ENCODE results near the gene SLC39A5.

The SLC39A5 gene

DNA sequence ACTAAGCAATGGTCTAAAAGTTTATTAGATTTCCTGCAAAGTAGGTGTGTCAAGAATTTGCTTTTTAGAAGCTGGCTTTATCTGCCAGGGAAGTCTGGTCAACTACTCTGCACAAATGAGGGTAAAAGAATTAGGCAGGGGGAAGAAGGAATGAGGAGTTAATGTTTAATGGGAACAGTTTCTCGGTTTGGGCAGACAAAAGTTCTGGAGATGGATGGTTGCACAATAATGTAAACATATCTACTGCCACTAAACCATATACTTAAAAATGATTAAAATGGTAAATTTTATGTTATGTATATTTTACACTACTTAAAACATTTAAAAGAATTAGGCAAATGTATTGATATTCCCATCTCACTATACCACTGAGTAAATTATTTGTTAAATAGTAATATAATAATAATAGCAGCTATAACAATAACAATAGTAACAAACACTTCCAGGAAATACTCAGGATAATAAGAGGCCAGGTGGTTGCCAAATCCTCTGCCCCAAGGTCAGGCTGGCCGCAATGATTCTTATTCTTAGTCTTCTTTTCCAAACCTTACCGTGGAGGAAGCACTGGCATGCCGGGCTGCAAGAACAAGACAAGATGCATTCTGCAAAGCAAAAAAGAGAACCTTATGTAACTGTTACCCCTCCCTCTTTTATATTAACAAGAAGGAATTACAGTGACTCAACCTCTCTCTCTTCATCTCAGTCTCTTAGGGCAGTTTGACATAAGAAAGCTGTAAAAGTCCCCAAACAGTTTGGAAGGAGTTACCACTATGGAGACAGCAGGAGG lies 56.4 kb downstream of the SLC39A5 start:
- no peak for DNase-seq (ENCODE audit: low read depth)

More for the DNA sequence above, 56.4 kb downstream of the SLC39A5 start:
- H3K4me3 ChIP-seq (ENCODE audit: control insufficient read depth, low read depth, low read length): no peak overlapping the region
- TF ChIP-seq CTCF (conservative IDR thresholded peaks at IDR 0.05; ENCODE audit: control insufficient read depth, insufficient read depth, low read depth, low read length): no peak

Data from fibroblast of mammary gland (primary cell).